ENCODE results near the gene MDK. TPM values are rescaled to one million over a fixed set of nuclear protein-coding genes. Genes with fewer than 3 reads are reported as not detected.

Gene MDK
- total RNA-seq, 1 donor, result 1.5 TPM

GRCh38 chr11:46417711-46418110, 36.2 kb downstream of the MDK start:
- no peak overlapping the region for H3K4me3 ChIP-seq (ENCODE audit: low read length)
- no peaks in the 10 kb centered on the region for H3K4me1 ChIP-seq (ENCODE audit: insufficient read depth, low read length)

GRCh38 chr11:46418751-46419150, 37.3 kb downstream of the MDK start:
- Histone ChIP-seq H3K4me1 (ENCODE audit: insufficient read depth, low read length) (no peaks in the 10 kb centered on the region), H3K27me3 (ENCODE audit: insufficient read depth, low read length) (no peaks in the 10 kb centered on the region), H3K4me3 (ENCODE audit: low read length) (no peak overlapping the region), H3K9me3 (ENCODE audit: low read depth, low read length) (no peaks in the 10 kb centered on the region)

More at GRCh38 chr11:46417711-46418110, 36.2 kb downstream of the MDK start:
- Histone ChIP-seq H3K9me3 (ENCODE audit: low read depth, low read length) (no peaks in the 10 kb centered on the region), H3K27me3 (ENCODE audit: insufficient read depth, low read length) (no peaks in the 10 kb centered on the region)

GRCh38 chr11:46420513-46420912, 39.0 kb downstream of the MDK start:
- H3K27me3 ChIP-seq (ENCODE audit: insufficient read depth, low read length), result no peaks in the 10 kb centered on the region
- H3K9me3 ChIP-seq (ENCODE audit: low read depth, low read length), result no peaks in the 10 kb centered on the region
- H3K4me3 ChIP-seq (ENCODE audit: low read length), result no peak overlapping the region
- H3K4me1 ChIP-seq (ENCODE audit: insufficient read depth, low read length), result no peaks in the 10 kb centered on the region

GRCh38 chr11:46421257-46421880, 39.9 kb downstream of the MDK start:
- H3K4me1 ChIP-seq (ENCODE audit: insufficient read depth, low read length), result no peaks in the 10 kb centered on the region
- H3K9me3 ChIP-seq (ENCODE audit: low read depth, low read length), result no peaks in the 10 kb centered on the region
- no peak overlapping the region for H3K4me3 ChIP-seq (ENCODE audit: low read length)
- H3K27me3 ChIP-seq (ENCODE audit: insufficient read depth, low read length), result no peaks in the 10 kb centered on the region

GRCh38 chr11:46422588-46422987, 41.1 kb downstream of the MDK start:
- no peak overlapping the region for H3K4me3 ChIP-seq (ENCODE audit: low read length)
- no peaks in the 10 kb centered on the region for H3K9me3 ChIP-seq (ENCODE audit: low read depth, low read length)
- no peaks in the 10 kb centered on the region for H3K27me3 ChIP-seq (ENCODE audit: insufficient read depth, low read length)
- H3K4me1 ChIP-seq (ENCODE audit: insufficient read depth, low read length), result no peaks in the 10 kb centered on the region

GRCh38 chr11:46426233-46426991, 44.9 kb downstream of the MDK start:
- Histone ChIP-seq H3K27me3 (ENCODE audit: insufficient read depth, low read length) (no peaks in the 10 kb centered on the region), H3K4me1 (ENCODE audit: insufficient read depth, low read length) (no peaks in the 10 kb centered on the region), H3K9me3 (ENCODE audit: low read depth, low read length) (no peaks in the 10 kb centered on the region), H3K4me3 (ENCODE audit: low read length) (no peak overlapping the region)

GRCh38 chr11:46427364-46427763, 45.9 kb downstream of the MDK start:
- Histone ChIP-seq H3K4me3 (ENCODE audit: low read length) (no peak overlapping the region), H3K27me3 (ENCODE audit: insufficient read depth, low read length) (no peaks in the 10 kb centered on the region), H3K9me3 (ENCODE audit: low read depth, low read length) (no peaks in the 10 kb centered on the region), H3K4me1 (ENCODE audit: insufficient read depth, low read length) (no peaks in the 10 kb centered on the region)

GRCh38 chr11:46429717-46430116, 48.2 kb downstream of the MDK start:
- H3K4me3 ChIP-seq (ENCODE audit: low read length), result no peak overlapping the region
- no peaks in the 10 kb centered on the region for H3K9me3 ChIP-seq (ENCODE audit: low read depth, low read length)
- H3K27me3 ChIP-seq (ENCODE audit: insufficient read depth, low read length), result no peaks in the 10 kb centered on the region
- no peaks in the 10 kb centered on the region for H3K4me1 ChIP-seq (ENCODE audit: insufficient read depth, low read length)

- H3K4me3 ChIP-seq (ENCODE audit: low read length), result no peak overlapping the region
- H3K9me3 ChIP-seq (ENCODE audit: low read depth, low read length), result no peaks in the 10 kb centered on the region
- no peaks in the 10 kb centered on the region for H3K4me1 ChIP-seq (ENCODE audit: insufficient read depth, low read length)
- H3K27me3 ChIP-seq (ENCODE audit: insufficient read depth, low read length), result no peaks in the 10 kb centered on the region
Measured at GRCh38 chr11:46431211-46431610, 49.7 kb downstream of the MDK start.

Other genes with a start within 250 kb of the MDK start
- gene CREB3L1, start 104.0 kb upstream of the MDK start, total RNA-seq, result 0.10 TPM
- gene DGKZ, start 34.2 kb upstream of the MDK start, total RNA-seq, result 90.6 TPM
- gene CHRM4, start 10.1 kb downstream of the MDK start, total RNA-seq, result 1.3 TPM
- gene AMBRA1, start 212.4 kb downstream of the MDK start, total RNA-seq, result 29.1 TPM
- gene HARBI1, start 235.6 kb downstream of the MDK start, total RNA-seq, result 10.6 TPM
- 93.3 TPM for gene ATG13, start 235.9 kb downstream of the MDK start, total RNA-seq